ENCODE data around the gene F13A1. TPM values are rescaled to one million over a fixed set of nuclear protein-coding genes. Genes with fewer than 3 reads are reported as not detected.

Gene F13A1
- total RNA-seq, 4 donors from 2014 or later: 0.87 to 104 (median 37.3) TPM

GRCh38 chr6:6362056-6362840 lies 41.8 kb upstream of the F13A1 start:
- intact Hi-C loops (cut with DNase I): no loop called here
- no peak overlapping the region for H3K27ac ChIP-seq
- 48 to 54% methylated on average over 5 of the region's 5 CpGs for WGBS, 2 donors

GRCh38 chr6:6357530-6357929 lies 37.1 kb upstream of the F13A1 start:
- Histone ChIP-seq H3K4me3 (no peak overlapping the region), H3K27me3 (peaks cover 0 to 10% (median 0%) of the 10 kb centered on the region in 4 donors), H3K27ac (no peak overlapping the region), H3K36me3 (no peaks in the 10 kb centered on the region), H3K4me1 (no peaks in the 10 kb centered on the region), H3K9me3 (no peaks in the 10 kb centered on the region)
- no peak for DNase-seq
- TF ChIP-seq POLR2A (IDR thresholded peaks at IDR 0.05) (no peak), CTCF (IDR thresholded peaks at IDR 0.05) (no peak)
- intact Hi-C loops (cut with DNase I): no loop called here
- 69 to 91% methylated on average over 3 of the region's 3 CpGs for WGBS, 2 donors

More at GRCh38 chr6:6362056-6362840, 41.8 kb upstream of the F13A1 start:
- no peak overlapping the region for H3K4me3 ChIP-seq
- no peak for DNase-seq
- H3K27me3 ChIP-seq: peaks cover 0 to 1% (median 0%) of the 10 kb centered on the region in 4 donors
- H3K9me3 ChIP-seq: no peaks in the 10 kb centered on the region
- no peaks in the 10 kb centered on the region for H3K4me1 ChIP-seq
- H3K36me3 ChIP-seq: no peaks in the 10 kb centered on the region
- TF ChIP-seq POLR2A (IDR thresholded peaks at IDR 0.05) (no peak), CTCF (IDR thresholded peaks at IDR 0.05) (no peak)

DNA sequence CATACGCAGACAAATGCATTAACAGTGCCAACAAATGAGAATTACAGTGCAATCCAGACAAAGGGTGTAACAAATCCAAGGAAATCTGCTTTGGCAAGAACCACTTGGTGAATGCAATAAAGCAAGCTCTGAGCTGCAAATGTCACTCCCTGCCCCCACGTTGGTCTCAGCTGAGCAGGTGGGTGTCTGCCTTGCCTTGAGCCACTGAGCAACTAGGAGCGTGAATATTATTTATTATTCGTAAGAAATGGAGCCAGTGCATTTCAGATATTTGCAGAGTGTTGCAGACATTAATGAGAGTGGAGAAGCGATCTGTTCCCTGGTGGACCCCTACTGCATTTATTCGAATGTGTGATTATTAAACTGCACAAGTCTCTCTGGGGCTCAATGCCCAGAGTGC lies 36.6 kb upstream of the F13A1 start:
- H3K36me3 ChIP-seq: no peaks in the 10 kb centered on the region
- TF ChIP-seq CTCF (IDR thresholded peaks at IDR 0.05) (no peak), POLR2A (IDR thresholded peaks at IDR 0.05) (no peak)
- no peak overlapping the region for H3K4me3 ChIP-seq
- no peak for DNase-seq
- peaks cover 0 to 10% (median 0%) of the 10 kb centered on the region in 4 donors for H3K27me3 ChIP-seq
- H3K9me3 ChIP-seq: no peaks in the 10 kb centered on the region
- 52 to 55% methylated on average over 6 of the region's 6 CpGs for WGBS, 2 donors
- H3K4me1 ChIP-seq: no peaks in the 10 kb centered on the region
- H3K27ac ChIP-seq: no peak overlapping the region
- intact Hi-C loops (cut with DNase I): no loop called here

GRCh38 chr6:6352772-6353171 lies 32.3 kb upstream of the F13A1 start:
- Histone ChIP-seq H3K9me3 (no peaks in the 10 kb centered on the region), H3K27me3 (peaks cover 0 to 10% (median 0%) of the 10 kb centered on the region in 4 donors), H3K4me3 (no peak overlapping the region), H3K27ac (no peak overlapping the region), H3K36me3 (no peaks in the 10 kb centered on the region), H3K4me1 (no peaks in the 10 kb centered on the region)
- 84 to 85% methylated on average over 6 of the region's 6 CpGs for WGBS, 2 donors
- DNase-seq: no peak
- intact Hi-C loops (cut with DNase I): no loop called here
- no peak for TF ChIP-seq POLR2A (IDR thresholded peaks at IDR 0.05)
- TF ChIP-seq CTCF (IDR thresholded peaks at IDR 0.05): no peak

DNA sequence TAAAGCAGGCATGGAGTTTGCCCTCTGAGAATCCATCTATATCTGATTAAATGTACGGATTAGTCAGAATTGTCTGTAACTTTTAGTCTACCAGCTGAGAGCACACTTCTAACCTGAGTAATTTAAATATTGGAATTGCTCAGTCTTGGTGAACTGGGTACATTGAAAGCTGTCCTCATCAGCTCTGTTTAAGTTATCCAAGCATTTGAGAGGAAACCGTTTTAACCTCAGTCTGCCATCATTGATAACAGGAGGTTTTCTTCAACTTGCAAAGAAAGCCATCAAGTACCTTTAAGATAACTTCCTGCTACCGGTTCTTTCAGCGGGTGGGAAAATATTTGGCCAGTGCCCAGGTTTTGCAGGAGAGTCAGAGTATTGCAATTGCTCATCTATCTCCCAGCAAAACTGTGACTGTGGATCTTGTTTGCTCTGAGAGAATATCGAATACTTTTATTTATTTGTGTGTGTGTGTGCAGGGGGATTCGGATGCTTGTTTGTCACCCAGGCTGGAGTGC lies 31.1 kb upstream of the F13A1 start:
- Histone ChIP-seq H3K4me3 (no peak overlapping the region), H3K4me1 (no peaks in the 10 kb centered on the region), H3K27me3 (peaks cover 0 to 4% (median 0%) of the 10 kb centered on the region in 4 donors), H3K9me3 (no peaks in the 10 kb centered on the region), H3K36me3 (no peaks in the 10 kb centered on the region), H3K27ac (no peak overlapping the region)
- WGBS, 2 donors: 41 to 42% methylated on average over 6 of the region's 6 CpGs
- TF ChIP-seq POLR2A (IDR thresholded peaks at IDR 0.05) (no peak), CTCF (IDR thresholded peaks at IDR 0.05) (no peak)
- no peak for DNase-seq
- intact Hi-C loops (cut with DNase I): no loop called here
